A673 (cell line): ENCODE results near the gene ZNF169.

Experiments
- EZH2 ChIP-seq: fragments of 200-600 bp; sonication (generic); IDR thresholded peaks from 2 replicates; pipeline ENCODE4 v1.6.1; 2017; ENCODE audit warnings: borderline replicate concordance, low read depth, mild to moderate bottlenecking, mixed read lengths, antibody characterized with exemption, low read length; ENCODE audit not compliant: poor library complexity, severe bottlenecking
- TF ChIP-seq, protein P1 (sequence below): fragments of 300-800, 200-600 bp; sonication (generic); conservative IDR thresholded peaks from 2 replicates; pipeline ENCODE4 v1.5.1; 2017; ENCODE audit warnings: low read depth, mild to moderate bottlenecking, antibody characterized with exemption, low read length, moderate library complexity, mixed read lengths

GRCh38 chr9:94212091-94212490, 47.0 kb upstream of the ZNF169 start:
- TF ChIP-seq, protein P1, sequence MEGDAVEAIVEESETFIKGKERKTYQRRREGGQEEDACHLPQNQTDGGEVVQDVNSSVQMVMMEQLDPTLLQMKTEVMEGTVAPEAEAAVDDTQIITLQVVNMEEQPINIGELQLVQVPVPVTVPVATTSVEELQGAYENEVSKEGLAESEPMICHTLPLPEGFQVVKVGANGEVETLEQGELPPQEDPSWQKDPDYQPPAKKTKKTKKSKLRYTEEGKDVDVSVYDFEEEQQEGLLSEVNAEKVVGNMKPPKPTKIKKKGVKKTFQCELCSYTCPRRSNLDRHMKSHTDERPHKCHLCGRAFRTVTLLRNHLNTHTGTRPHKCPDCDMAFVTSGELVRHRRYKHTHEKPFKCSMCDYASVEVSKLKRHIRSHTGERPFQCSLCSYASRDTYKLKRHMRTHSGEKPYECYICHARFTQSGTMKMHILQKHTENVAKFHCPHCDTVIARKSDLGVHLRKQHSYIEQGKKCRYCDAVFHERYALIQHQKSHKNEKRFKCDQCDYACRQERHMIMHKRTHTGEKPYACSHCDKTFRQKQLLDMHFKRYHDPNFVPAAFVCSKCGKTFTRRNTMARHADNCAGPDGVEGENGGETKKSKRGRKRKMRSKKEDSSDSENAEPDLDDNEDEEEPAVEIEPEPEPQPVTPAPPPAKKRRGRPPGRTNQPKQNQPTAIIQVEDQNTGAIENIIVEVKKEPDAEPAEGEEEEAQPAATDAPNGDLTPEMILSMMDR = no peak
- no peak for TF ChIP-seq EZH2
